Keratinocyte (primary cell): ENCODE results near the gene HYPK. TPM values are rescaled to one million over a fixed set of nuclear protein-coding genes. Genes with fewer than 3 reads are reported as not detected.
"Not testable (repeated sequence)": the region's sequence is repeated elsewhere in the genome, so short reads cannot be mapped to it uniquely, and the experiment has no call there.

Source experiments
- DNase-seq: peaks from one replicate; pipeline ENCODE4 v3.0.0-alpha.2; 2011; ENCODE audit warnings: low read depth, missing footprints, low spot score
- FAIRE-seq: peaks from 2 replicates; lab custom pipeline; 2011; peaks lifted over from hg19 to GRCh38; lab: Jason Lieb, UNC
- H2AFZ ChIP-seq: 2 replicates; pipeline ENCODE4 v1.6.0; 2012; ENCODE audit warnings: low read length, control low read depth, inconsistent platforms; ENCODE audit not compliant: control insufficient read depth
- H3K27ac ChIP-seq: 2 replicates; pipeline ENCODE4 v1.5.1; 2011; ENCODE audit warnings: low read length; ENCODE audit not compliant: control insufficient read depth, insufficient read depth
- H3K27me3 ChIP-seq: 3 replicates; pipeline ENCODE4 v1.6.0; 2011; ENCODE audit warnings: low read length; ENCODE audit not compliant: control insufficient read depth, insufficient read depth; ENCODE audit errors: extremely low read depth
- H3K36me3 ChIP-seq, 2 experiments: 2 replicates in 1 of 2; 3 replicates in 1 of 2; pipeline ENCODE4 v1.5.1; 2011; ENCODE audit warnings: low read length in 2 of 2, mild to moderate bottlenecking in 1 of 2; ENCODE audit not compliant: control insufficient read depth in 2 of 2, insufficient read depth in 2 of 2; ENCODE audit errors: extremely low read depth in 1 of 2
- H3K4me1 ChIP-seq: 3 replicates; pipeline ENCODE4 v1.5.1; 2011; ENCODE audit warnings: low read length; ENCODE audit not compliant: control insufficient read depth, insufficient read depth; ENCODE audit errors: extremely low read depth
- H3K4me2 ChIP-seq: 3 replicates; pipeline ENCODE4 v1.6.0; 2011; ENCODE audit warnings: low read depth, low read length; ENCODE audit not compliant: control insufficient read depth, insufficient read depth; ENCODE audit errors: extremely low read depth
- H3K4me3 ChIP-seq, 3 experiments: fragments of 200-600 bp in 1 of 3; sonication (generic) in 1 of 3; 2 replicates in 2 of 3; 3 replicates in 1 of 3; pipeline ENCODE4 v1.5.1; 2011 to 2016; ENCODE audit warnings: low read length in 3 of 3, mild to moderate bottlenecking in 3 of 3, control low read depth in 2 of 3, inconsistent platforms in 1 of 3, low read depth in 1 of 3, mixed read lengths in 1 of 3, mixed run types in 1 of 3, moderate library complexity in 1 of 3; ENCODE audit not compliant: control insufficient read depth in 2 of 3, insufficient read depth in 2 of 3; ENCODE audit errors: extremely low read depth in 1 of 3
- H3K79me2 ChIP-seq: 2 replicates; pipeline ENCODE4 v1.6.0; 2012; ENCODE audit warnings: low read length; ENCODE audit not compliant: control insufficient read depth, insufficient read depth
- H3K9ac ChIP-seq: 3 replicates; pipeline ENCODE4 v1.6.0; 2011; ENCODE audit warnings: low read length; ENCODE audit not compliant: control insufficient read depth, insufficient read depth; ENCODE audit errors: extremely low read depth
- H3K9me1 ChIP-seq: 3 replicates; pipeline ENCODE4 v1.6.0; 2011; ENCODE audit warnings: low read length; ENCODE audit not compliant: control insufficient read depth, insufficient read depth; ENCODE audit errors: extremely low read depth
- H3K9me3 ChIP-seq: 2 replicates; pipeline ENCODE4 v1.5.1; 2012; ENCODE audit warnings: low read depth, low read length; ENCODE audit not compliant: control insufficient read depth
- H4K20me1 ChIP-seq: 3 replicates; pipeline ENCODE4 v1.6.0; 2011; ENCODE audit warnings: low read length; ENCODE audit not compliant: control insufficient read depth, insufficient read depth; ENCODE audit errors: extremely low read depth
- EZH2 ChIP-seq: IDR thresholded peaks from one replicate; pipeline ENCODE4 v1.6.1; 2012; ENCODE audit warnings: inconsistent platforms, mild to moderate bottlenecking, low read length, moderate library complexity
- dilution Hi-C: fragments of 300-500 bp; cut with MboI; formaldehyde crosslinking; loops from one replicate; pipeline ENCODE4 v1.7.0; 2020; ENCODE audit warnings: low sequenced_read_pairs; ENCODE audit not compliant: extremely low pct_ligation_motif_present
- polyA plus RNA-seq, 5 experiments: library from polyadenylated mRNA; depleted of rRNA in 3 of 5; stranded (reverse) in 3 of 5; stranded (forward) in 1 of 5; unstranded in 1 of 5; fragments of >200 nt; gene quantifications; 1 replicate in 1 of 5; 2 replicates in 3 of 5; 3 replicates in 1 of 5; pipeline versions ENCODE4 v1.2.1 to v1.2.3, GENCODE V29; 2011 to 2012; ENCODE audit warnings: missing spikeins in 2 of 5, low read depth in 1 of 5, low replicate concordance in 1 of 5
- TF ChIP-seq, protein P1 (sequence below), 3 experiments: IDR thresholded peaks in 1 of 3; conservative IDR thresholded peaks in 1 of 3; optimal IDR thresholded peaks in 1 of 3; 2 replicates in 2 of 3; 3 replicates in 1 of 3; pipeline versions ENCODE3 to v1.5.1; 2011; ENCODE audit warnings: low read length in 3 of 3, mild to moderate bottlenecking in 3 of 3, moderate library complexity in 2 of 3, control low read depth in 1 of 3, inconsistent platforms in 1 of 3; ENCODE audit not compliant: insufficient read depth in 2 of 3; ENCODE audit errors: extremely low read depth in 1 of 3

HYPK gene
- polyA plus RNA-seq, 1 donor (not counting 4 experiments of a cell fraction or from before 2014, with no cell fraction given), result 27.5 TPM

GRCh38 chr15:43808960-43809678, 8.7 kb downstream of the HYPK start:
- H3K36me3 ChIP-seq, result peaks cover 25 to 37% of the 10 kb centered on the region in 2 experiments
- TF ChIP-seq, protein P1, sequence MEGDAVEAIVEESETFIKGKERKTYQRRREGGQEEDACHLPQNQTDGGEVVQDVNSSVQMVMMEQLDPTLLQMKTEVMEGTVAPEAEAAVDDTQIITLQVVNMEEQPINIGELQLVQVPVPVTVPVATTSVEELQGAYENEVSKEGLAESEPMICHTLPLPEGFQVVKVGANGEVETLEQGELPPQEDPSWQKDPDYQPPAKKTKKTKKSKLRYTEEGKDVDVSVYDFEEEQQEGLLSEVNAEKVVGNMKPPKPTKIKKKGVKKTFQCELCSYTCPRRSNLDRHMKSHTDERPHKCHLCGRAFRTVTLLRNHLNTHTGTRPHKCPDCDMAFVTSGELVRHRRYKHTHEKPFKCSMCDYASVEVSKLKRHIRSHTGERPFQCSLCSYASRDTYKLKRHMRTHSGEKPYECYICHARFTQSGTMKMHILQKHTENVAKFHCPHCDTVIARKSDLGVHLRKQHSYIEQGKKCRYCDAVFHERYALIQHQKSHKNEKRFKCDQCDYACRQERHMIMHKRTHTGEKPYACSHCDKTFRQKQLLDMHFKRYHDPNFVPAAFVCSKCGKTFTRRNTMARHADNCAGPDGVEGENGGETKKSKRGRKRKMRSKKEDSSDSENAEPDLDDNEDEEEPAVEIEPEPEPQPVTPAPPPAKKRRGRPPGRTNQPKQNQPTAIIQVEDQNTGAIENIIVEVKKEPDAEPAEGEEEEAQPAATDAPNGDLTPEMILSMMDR (optimal IDR thresholded peaks at IDR 0.05 in 1 of 3, IDR thresholded peaks at IDR 0.05 in 1 of 3, conservative IDR thresholded peaks at IDR 0.05 in 1 of 3; ENCODE audit: extremely low read depth in 1 of 3, insufficient read depth in 2 of 3, low read length in 3 of 3), result no peak
- TF ChIP-seq EZH2, result no peak
- no peaks in the 10 kb centered on the region for H4K20me1 ChIP-seq
- dilution Hi-C loops, result no loop called here
- H3K27me3 ChIP-seq, result no peaks in the 10 kb centered on the region
- no peaks in the 10 kb centered on the region for H3K9me3 ChIP-seq
- H3K9me1 ChIP-seq, result no peaks in the 10 kb centered on the region
- no peaks in the 10 kb centered on the region for H3K79me2 ChIP-seq
- no peak overlapping the region for H3K4me2 ChIP-seq
- H2AFZ ChIP-seq, result no peak overlapping the region
- DNase-seq (no peak), FAIRE-seq (no peak)
- H3K4me3 ChIP-seq, result no peak overlapping the region
- no peak overlapping the region for H3K9ac ChIP-seq
- no peak overlapping the region for H3K27ac ChIP-seq
- no peaks in the 10 kb centered on the region for H3K4me1 ChIP-seq

DNA sequence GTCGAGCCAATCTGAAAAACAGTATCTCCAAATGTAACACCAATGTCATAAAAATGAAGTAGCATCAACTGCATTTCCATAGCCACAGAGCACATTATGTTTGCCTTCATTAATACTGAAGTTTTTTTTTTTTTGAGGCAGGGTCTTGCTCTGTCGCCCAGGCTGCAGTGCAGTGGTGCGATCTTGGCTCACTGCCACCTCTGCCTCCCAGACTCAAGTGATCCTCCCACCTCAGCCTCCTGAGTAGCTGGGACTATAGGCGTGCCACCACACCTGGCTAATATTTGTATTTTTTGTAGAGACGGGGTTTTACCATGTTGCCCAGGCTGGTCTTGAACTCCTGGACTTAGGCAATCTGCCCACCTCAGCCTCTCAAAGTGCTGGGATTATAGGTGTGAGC, 14.7 kb downstream of the HYPK start:
- H2AFZ ChIP-seq, H3K27me3 ChIP-seq, H3K27ac ChIP-seq, FAIRE-seq, H4K20me1 ChIP-seq, dilution Hi-C loops, H3K4me1 ChIP-seq, DNase-seq, H3K4me3 ChIP-seq, H3K4me2 ChIP-seq, H3K9ac ChIP-seq, H3K9me1 ChIP-seq, H3K9me3 ChIP-seq: not testable (repeated sequence)
- Histone ChIP-seq H3K79me2 (peaks cover 22% of the 10 kb centered on the region), H3K36me3 (peaks cover 15 to 41% of the 10 kb centered on the region in 2 experiments)

GRCh38 chr15:43821505-43821904, 21.1 kb downstream of the HYPK start:
- no peak overlapping the region for H3K27ac ChIP-seq
- TF ChIP-seq EZH2, result no peak
- TF ChIP-seq, protein P1 (optimal IDR thresholded peaks at IDR 0.05 in 1 of 3, IDR thresholded peaks at IDR 0.05 in 1 of 3, conservative IDR thresholded peaks at IDR 0.05 in 1 of 3; ENCODE audit: extremely low read depth in 1 of 3, insufficient read depth in 2 of 3, low read length in 3 of 3), result no peak
- FAIRE-seq (no peak), DNase-seq (no peak)
- no peaks in the 10 kb centered on the region for H3K27me3 ChIP-seq
- H4K20me1 ChIP-seq, result no peaks in the 10 kb centered on the region
- H3K4me3 ChIP-seq, result no peak overlapping the region
- dilution Hi-C loops, result no loop called here
- H3K36me3 ChIP-seq, result peaks cover 0 to 11% of the 10 kb centered on the region in 2 experiments
- no peak overlapping the region for H2AFZ ChIP-seq
- H3K4me2 ChIP-seq, result no peak overlapping the region
- peaks cover 11% of the 10 kb centered on the region for H3K4me1 ChIP-seq
- H3K79me2 ChIP-seq, result peaks cover 62% of the 10 kb centered on the region
- H3K9me3 ChIP-seq, result no peaks in the 10 kb centered on the region
- no peak overlapping the region for H3K9ac ChIP-seq
- no peaks in the 10 kb centered on the region for H3K9me1 ChIP-seq
